OCI-LY1 (cell line): ENCODE data around the gene TRABD2A.

Source experiments
- H2AFZ ChIP-seq: fragments of 200-600 bp; sonication (generic), shearing (Covaris generic); 2 replicates; pipeline ENCODE4 v1.6.0; 2014; ENCODE audit warnings: antibody characterized with exemption, mild to moderate bottlenecking, low read length
- H3F3A ChIP-seq: fragments of 200-600 bp; sonication (generic), shearing (Covaris generic); 2 replicates; pipeline ENCODE4 v1.6.0; 2014; ENCODE audit warnings: mild to moderate bottlenecking, antibody characterized with exemption, low read length, moderate library complexity; ENCODE audit not compliant: insufficient read depth
- H3K27ac ChIP-seq: fragments of 200-600 bp; sonication (generic); 2 replicates; pipeline ENCODE4 v1.5.1; 2014; ENCODE audit warnings: low read length, mixed run types, mild to moderate bottlenecking, low read depth; ENCODE audit not compliant: poor library complexity, severe bottlenecking
- H3K27me3 ChIP-seq: fragments of 200-600 bp; sonication (generic); 2 replicates; pipeline ENCODE4 v1.6.0; 2014; ENCODE audit warnings: antibody characterized with exemption, mild to moderate bottlenecking, low read length, moderate library complexity; ENCODE audit not compliant: insufficient read depth
- H3K36me3 ChIP-seq: fragments of 200-600 bp; sonication (generic); 2 replicates; pipeline ENCODE4 v1.6.1; 2014; ENCODE audit warnings: mild to moderate bottlenecking, antibody characterized with exemption, low read length, moderate library complexity, mixed read lengths; ENCODE audit not compliant: insufficient read depth
- H3K4me1 ChIP-seq: fragments of 200-600 bp; sonication (generic); 2 replicates; pipeline ENCODE4 v1.5.1; 2014; ENCODE audit warnings: mild to moderate bottlenecking, low read length, moderate library complexity; ENCODE audit not compliant: insufficient read depth, severe bottlenecking
- H3K4me2 ChIP-seq: fragments of 200-600 bp; sonication (generic), shearing (Covaris generic); 2 replicates; pipeline ENCODE4 v1.6.1; 2014; ENCODE audit warnings: low read length
- H3K4me3 ChIP-seq: fragments of 200-600 bp; sonication (generic); 2 replicates; pipeline ENCODE4 v1.5.1; 2014; ENCODE audit warnings: low read length, low read depth, mild to moderate bottlenecking, mixed read lengths; ENCODE audit not compliant: poor library complexity, severe bottlenecking
- H3K79me2 ChIP-seq: fragments of 200-600 bp; shearing (Covaris generic); 2 replicates; pipeline ENCODE4 v1.6.1; 2016; ENCODE audit warnings: mixed run types, low read length, mixed read lengths; ENCODE audit not compliant: insufficient read depth
- H3K9ac ChIP-seq: fragments of 200-600 bp; sonication (generic), shearing (Covaris generic); 2 replicates; pipeline ENCODE4 v1.6.1; 2014; ENCODE audit warnings: mild to moderate bottlenecking, low read length, mixed read lengths
- H3K9me2 ChIP-seq: fragments of 200-600 bp; sonication (generic), shearing (Covaris generic); 2 replicates; pipeline ENCODE4 v1.6.1; 2014; ENCODE audit warnings: low read depth, mild to moderate bottlenecking, low read length, mixed read lengths
- H3K9me3 ChIP-seq: fragments of 200-600 bp; shearing (Covaris generic); 2 replicates; pipeline ENCODE4 v1.6.1; 2014; ENCODE audit warnings: low read length, mixed read lengths
- H4K20me1 ChIP-seq: fragments of 200-600 bp; sonication (generic), shearing (Covaris generic); 2 replicates; pipeline ENCODE4 v1.6.0; 2016; ENCODE audit warnings: mild to moderate bottlenecking, low read length; ENCODE audit not compliant: insufficient read depth
- EZH2 ChIP-seq: fragments of 200-600 bp; sonication (generic), shearing (Covaris generic); IDR thresholded peaks from 2 replicates; pipeline ENCODE4 v1.8.0; 2017; ENCODE audit warnings: borderline replicate concordance, mixed run types, mild to moderate bottlenecking, antibody characterized with exemption, low read length, moderate library complexity, mixed read lengths
- TF ChIP-seq, protein P1 (sequence below): fragments of 200-600 bp; sonication (generic), shearing (Covaris generic); IDR thresholded peaks from 2 replicates; pipeline ENCODE4 v1.5.1; 2017; ENCODE audit warnings: mild to moderate bottlenecking, antibody characterized with exemption, low read length, moderate library complexity, mixed read lengths

Gene TRABD2A

DNA sequence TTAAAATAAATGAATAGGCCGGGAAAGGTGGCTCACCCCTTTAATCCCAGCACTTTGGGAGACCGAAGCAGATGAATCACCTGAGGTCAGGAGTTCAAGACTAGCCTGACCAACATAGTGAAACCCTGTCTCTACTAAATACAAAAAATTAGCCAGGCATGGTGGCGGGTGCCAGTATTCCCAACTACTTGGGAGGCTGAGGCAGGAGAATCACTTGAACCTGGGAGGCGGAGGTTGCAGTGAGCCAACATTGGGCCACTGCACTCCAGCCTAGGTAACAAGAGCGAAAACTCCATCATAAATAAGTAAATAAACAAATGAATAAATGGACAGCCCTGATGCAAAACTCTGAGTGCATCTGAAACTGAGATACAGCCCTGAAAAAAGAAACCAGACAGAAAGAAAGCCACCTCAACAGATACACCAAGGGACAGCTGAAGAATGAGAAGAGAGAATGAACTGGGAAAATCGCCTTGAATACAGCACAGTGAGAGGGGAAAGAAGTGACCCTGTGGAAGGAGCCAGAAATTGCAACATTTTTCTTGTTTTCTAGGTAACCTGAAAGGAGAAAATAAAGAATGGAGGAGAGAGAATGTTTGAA is 64.4 kb downstream of the TRABD2A start:
- Histone ChIP-seq H3K27ac (no peak overlapping the region), H3K27me3 (no peaks in the 10 kb centered on the region; the same call in 1 of the 2 replicates)

DNA sequence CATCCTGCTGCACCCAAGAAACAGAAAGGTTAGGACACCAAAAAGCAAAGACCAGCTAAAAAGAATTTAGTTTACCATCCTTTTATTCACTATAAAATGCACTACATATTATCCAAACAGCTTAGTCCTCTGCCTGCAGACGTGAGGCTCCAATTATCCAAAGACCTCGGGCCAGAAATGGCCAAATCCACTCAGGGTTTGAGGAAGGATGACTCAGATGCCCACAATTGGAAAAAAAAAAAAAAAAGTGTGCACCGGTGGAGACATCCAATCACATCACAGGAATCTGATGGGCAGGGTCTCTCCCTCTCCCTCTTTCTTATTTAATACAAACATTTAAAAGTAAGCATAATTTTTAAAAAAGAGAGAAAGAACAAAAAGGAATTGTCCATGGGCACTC is 65.7 kb downstream of the TRABD2A start:
- no peak overlapping the region for H3K4me2 ChIP-seq
- H3K79me2 ChIP-seq: no peaks in the 10 kb centered on the region
- no peak overlapping the region for H3K9ac ChIP-seq
- H3K4me1 ChIP-seq: no peaks in the 10 kb centered on the region
- H3K27ac ChIP-seq: no peak overlapping the region
- H3K27me3 ChIP-seq: no peaks in the 10 kb centered on the region; the same call in 1 of the 2 replicates
- H3F3A ChIP-seq: no peaks in the 10 kb centered on the region
- H4K20me1 ChIP-seq: no peaks in the 10 kb centered on the region
- no peaks in the 10 kb centered on the region for H3K36me3 ChIP-seq
- TF ChIP-seq, protein P1, sequence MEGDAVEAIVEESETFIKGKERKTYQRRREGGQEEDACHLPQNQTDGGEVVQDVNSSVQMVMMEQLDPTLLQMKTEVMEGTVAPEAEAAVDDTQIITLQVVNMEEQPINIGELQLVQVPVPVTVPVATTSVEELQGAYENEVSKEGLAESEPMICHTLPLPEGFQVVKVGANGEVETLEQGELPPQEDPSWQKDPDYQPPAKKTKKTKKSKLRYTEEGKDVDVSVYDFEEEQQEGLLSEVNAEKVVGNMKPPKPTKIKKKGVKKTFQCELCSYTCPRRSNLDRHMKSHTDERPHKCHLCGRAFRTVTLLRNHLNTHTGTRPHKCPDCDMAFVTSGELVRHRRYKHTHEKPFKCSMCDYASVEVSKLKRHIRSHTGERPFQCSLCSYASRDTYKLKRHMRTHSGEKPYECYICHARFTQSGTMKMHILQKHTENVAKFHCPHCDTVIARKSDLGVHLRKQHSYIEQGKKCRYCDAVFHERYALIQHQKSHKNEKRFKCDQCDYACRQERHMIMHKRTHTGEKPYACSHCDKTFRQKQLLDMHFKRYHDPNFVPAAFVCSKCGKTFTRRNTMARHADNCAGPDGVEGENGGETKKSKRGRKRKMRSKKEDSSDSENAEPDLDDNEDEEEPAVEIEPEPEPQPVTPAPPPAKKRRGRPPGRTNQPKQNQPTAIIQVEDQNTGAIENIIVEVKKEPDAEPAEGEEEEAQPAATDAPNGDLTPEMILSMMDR: no peak
- no peak for TF ChIP-seq EZH2
- H3K4me3 ChIP-seq: no peak overlapping the region
- H3K9me2 ChIP-seq: no peaks in the 10 kb centered on the region
- H3K9me3 ChIP-seq: no peaks in the 10 kb centered on the region
- H2AFZ ChIP-seq: no peak overlapping the region

More for the DNA sequence above, 64.4 kb downstream of the TRABD2A start:
- Histone ChIP-seq H3F3A (no peaks in the 10 kb centered on the region), H3K9me3 (no peaks in the 10 kb centered on the region), H3K4me2 (no peak overlapping the region), H2AFZ (no peak overlapping the region), H3K79me2 (no peaks in the 10 kb centered on the region), H3K4me3 (no peak overlapping the region), H3K36me3 (no peaks in the 10 kb centered on the region), H4K20me1 (no peaks in the 10 kb centered on the region), H3K9ac (no peak overlapping the region), H3K9me2 (no peaks in the 10 kb centered on the region), H3K4me1 (no peaks in the 10 kb centered on the region)
- TF ChIP-seq EZH2: no peak
- TF ChIP-seq, protein P1: no peak

DNA sequence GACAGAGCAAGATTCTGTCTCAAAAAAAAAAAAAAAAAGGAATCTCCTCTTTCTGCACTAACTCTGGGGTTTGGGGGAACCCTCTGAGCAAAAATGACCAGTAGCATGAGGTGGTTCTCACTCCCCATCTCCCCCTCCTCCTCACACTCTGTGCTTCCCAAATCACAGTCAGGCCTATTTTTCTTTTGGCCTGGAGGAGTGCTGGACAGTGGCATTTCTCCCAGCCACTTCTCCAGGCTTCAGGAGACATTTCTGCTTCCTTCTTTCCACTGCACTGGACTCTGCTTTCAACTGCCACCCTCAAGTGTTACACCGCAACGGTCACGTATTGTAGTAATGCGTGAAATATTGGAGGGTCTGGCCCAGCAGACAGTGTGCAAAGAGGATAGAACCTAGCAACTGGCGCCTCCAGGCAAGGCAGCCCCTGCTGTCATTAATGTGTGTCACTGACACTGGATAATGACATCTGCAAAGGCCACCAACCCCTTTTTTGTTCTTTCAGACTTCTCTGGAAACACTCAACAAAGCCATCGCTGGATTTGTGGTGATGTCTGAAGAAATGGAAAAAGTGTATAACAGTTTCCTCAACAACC is 68.9 kb downstream of the TRABD2A start:
- H3K4me1 ChIP-seq: no peaks in the 10 kb centered on the region
- H3K27me3 ChIP-seq: no peaks in the 10 kb centered on the region; the same call in 1 of the 2 replicates
- no peaks in the 10 kb centered on the region for H4K20me1 ChIP-seq
- H3K79me2 ChIP-seq: no peaks in the 10 kb centered on the region
- no peak overlapping the region for H3K4me3 ChIP-seq
- H3K9ac ChIP-seq: no peak overlapping the region
- TF ChIP-seq, protein P1: no peak
- no peak for TF ChIP-seq EZH2
- H3F3A ChIP-seq: no peaks in the 10 kb centered on the region
- H3K9me3 ChIP-seq: no peaks in the 10 kb centered on the region
- H3K9me2 ChIP-seq: no peaks in the 10 kb centered on the region
- no peaks in the 10 kb centered on the region for H3K36me3 ChIP-seq
- no peak overlapping the region for H3K4me2 ChIP-seq
- no peak overlapping the region for H2AFZ ChIP-seq
- no peak overlapping the region for H3K27ac ChIP-seq
